ENCODE measurements around the gene TNFAIP2. TPM values are rescaled to one million over a fixed set of nuclear protein-coding genes. Genes with fewer than 3 reads are reported as not detected.

TNFAIP2 gene
- total and polyA plus RNA-seq, 9 of the 15 experiments (the other 6 are each of a cell fraction or from before 2014, with no cell fraction given), result 22.6 to 68.6 (median 44.6) TPM

DNA sequence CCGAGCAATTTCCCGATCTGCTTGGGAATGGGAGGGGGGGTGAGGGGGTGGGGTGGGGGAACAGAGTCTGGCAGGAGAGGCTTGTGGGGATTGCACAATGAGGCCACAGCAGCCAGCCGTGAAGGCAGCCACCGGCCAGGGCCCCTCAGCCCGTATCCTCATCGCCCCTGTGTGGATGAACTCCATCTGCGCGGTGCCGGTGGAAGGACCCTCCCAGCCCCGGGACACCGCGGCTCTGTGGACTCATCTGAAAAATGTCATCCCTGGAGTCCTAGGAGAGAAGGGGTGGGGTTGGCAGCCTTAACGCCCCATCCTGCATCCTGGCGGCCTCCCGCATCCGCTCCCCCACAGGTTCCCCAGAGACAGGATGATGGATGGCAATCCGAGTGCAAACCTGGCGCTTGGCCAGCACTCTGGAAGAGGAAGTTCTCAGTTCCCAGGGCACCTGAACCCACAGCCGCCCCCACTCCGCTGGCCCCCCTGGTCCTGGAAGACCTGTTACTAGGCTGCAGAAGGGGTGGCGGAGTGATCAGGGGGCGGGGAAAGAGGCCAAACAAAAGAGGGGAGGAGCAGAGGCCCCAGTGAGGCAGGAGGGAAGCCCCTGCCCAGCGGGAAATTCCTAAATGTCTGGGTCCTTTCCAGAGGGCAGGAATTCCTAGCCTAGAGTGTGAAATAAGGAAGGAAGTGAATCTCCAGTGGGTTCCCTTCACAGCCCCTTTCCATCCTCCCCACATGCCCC, 1.2 kb upstream of the TNFAIP2 start (continued):
- peak in 1 of 2 experiments; percentile 96; a peak in 2 of 4 replicates for TF ChIP-seq RCOR1 (IDR thresholded peaks at IDR 0.05; ENCODE audit: borderline replicate concordance in 1 of 2, low read depth in 2 of 2, low read length in 2 of 2)
- no peak for TF ChIP-seq GMEB1 (CRISPR knock-in tag; IDR thresholded peaks at IDR 0.05)
- TF ChIP-seq, protein P1, sequence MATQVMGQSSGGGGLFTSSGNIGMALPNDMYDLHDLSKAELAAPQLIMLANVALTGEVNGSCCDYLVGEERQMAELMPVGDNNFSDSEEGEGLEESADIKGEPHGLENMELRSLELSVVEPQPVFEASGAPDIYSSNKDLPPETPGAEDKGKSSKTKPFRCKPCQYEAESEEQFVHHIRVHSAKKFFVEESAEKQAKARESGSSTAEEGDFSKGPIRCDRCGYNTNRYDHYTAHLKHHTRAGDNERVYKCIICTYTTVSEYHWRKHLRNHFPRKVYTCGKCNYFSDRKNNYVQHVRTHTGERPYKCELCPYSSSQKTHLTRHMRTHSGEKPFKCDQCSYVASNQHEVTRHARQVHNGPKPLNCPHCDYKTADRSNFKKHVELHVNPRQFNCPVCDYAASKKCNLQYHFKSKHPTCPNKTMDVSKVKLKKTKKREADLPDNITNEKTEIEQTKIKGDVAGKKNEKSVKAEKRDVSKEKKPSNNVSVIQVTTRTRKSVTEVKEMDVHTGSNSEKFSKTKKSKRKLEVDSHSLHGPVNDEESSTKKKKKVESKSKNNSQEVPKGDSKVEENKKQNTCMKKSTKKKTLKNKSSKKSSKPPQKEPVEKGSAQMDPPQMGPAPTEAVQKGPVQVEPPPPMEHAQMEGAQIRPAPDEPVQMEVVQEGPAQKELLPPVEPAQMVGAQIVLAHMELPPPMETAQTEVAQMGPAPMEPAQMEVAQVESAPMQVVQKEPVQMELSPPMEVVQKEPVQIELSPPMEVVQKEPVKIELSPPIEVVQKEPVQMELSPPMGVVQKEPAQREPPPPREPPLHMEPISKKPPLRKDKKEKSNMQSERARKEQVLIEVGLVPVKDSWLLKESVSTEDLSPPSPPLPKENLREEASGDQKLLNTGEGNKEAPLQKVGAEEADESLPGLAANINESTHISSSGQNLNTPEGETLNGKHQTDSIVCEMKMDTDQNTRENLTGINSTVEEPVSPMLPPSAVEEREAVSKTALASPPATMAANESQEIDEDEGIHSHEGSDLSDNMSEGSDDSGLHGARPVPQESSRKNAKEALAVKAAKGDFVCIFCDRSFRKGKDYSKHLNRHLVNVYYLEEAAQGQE (IDR thresholded peaks at IDR 0.05; ENCODE audit: borderline replicate concordance), result no peak
- TF ChIP-seq, protein P1 (CRISPR knock-in tag; IDR thresholded peaks at IDR 0.05; ENCODE audit: low read depth), result no peak
- no peak; the same call in 1 of the 2 replicates for TF ChIP-seq RFX1 (IDR thresholded peaks at IDR 0.05)
- no peak for TF ChIP-seq PHB (CRISPR knock-in tag; IDR thresholded peaks at IDR 0.05)
- no peak for TF ChIP-seq RAD51 (IDR thresholded peaks at IDR 0.05; ENCODE audit: borderline replicate concordance, low read depth)
- TF ChIP-seq SAFB2 (IDR thresholded peaks at IDR 0.05; ENCODE audit: borderline replicate concordance, low read depth, low read length, severe bottlenecking), result no peak
- peak; percentile 11; the same call in 1 of the 2 replicates for TF ChIP-seq TEAD4 (IDR thresholded peaks at IDR 0.05; ENCODE audit: low read length)
- no peak for TF ChIP-seq TEAD4 (CRISPR knock-in tag; IDR thresholded peaks at IDR 0.05; ENCODE audit: borderline replicate concordance)
- TF ChIP-seq EGR1 (conservative IDR thresholded peaks at IDR 0.05), result peak; percentile 70
- TF ChIP-seq, protein P2, sequence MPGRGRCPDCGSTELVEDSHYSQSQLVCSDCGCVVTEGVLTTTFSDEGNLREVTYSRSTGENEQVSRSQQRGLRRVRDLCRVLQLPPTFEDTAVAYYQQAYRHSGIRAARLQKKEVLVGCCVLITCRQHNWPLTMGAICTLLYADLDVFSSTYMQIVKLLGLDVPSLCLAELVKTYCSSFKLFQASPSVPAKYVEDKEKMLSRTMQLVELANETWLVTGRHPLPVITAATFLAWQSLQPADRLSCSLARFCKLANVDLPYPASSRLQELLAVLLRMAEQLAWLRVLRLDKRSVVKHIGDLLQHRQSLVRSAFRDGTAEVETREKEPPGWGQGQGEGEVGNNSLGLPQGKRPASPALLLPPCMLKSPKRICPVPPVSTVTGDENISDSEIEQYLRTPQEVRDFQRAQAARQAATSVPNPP (IDR thresholded peaks at IDR 0.05; ENCODE audit: borderline replicate concordance, insufficient read depth, insufficient read length), result no peak
- peak; percentile 47 for TF ChIP-seq DPF2 (IDR thresholded peaks at IDR 0.05)
- TF ChIP-seq, protein P3, sequence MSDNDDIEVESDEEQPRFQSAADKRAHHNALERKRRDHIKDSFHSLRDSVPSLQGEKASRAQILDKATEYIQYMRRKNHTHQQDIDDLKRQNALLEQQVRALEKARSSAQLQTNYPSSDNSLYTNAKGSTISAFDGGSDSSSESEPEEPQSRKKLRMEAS (CRISPR knock-in tag; IDR thresholded peaks at IDR 0.05), result no peak
- TF ChIP-seq FOXM1 (IDR thresholded peaks at IDR 0.05; ENCODE audit: low read depth), result no peak
- no peak for TF ChIP-seq FOXM1 (CRISPR knock-in tag; IDR thresholded peaks at IDR 0.05; ENCODE audit: low read depth)
- TF ChIP-seq LEF1 (IDR thresholded peaks at IDR 0.05), result peak; percentile 75
- TF ChIP-seq MAZ (CRISPR knock-in tag; conservative IDR thresholded peaks at IDR 0.05 in 1 of 2, IDR thresholded peaks at IDR 0.05 in 1 of 2), result peak in 1 of 2 experiments; percentile 27; a peak in 1 of 4 replicates

Data from K562 (cell line).